A549 (cell line): Measurements from ENCODE around the gene ABLIM3.

Experiments used
- CTCF ChIP-seq: fragments of >200 bp; sonication (Bioruptor Twin); formaldehyde crosslinking; IDR thresholded peaks from 3 replicates; pipeline ENCODE4 v1.5.1; 2016
- HDAC2 ChIP-seq: fragments of 200-600 bp; sonication (generic); IDR thresholded peaks from 2 replicates; pipeline ENCODE4 v1.6.1; 2016
- JUN ChIP-seq, 2 experiments: fragments of >200 bp; sonication (Bioruptor Twin); formaldehyde crosslinking; IDR thresholded peaks; 2 replicates in 1 of 2; 3 replicates in 1 of 2; pipeline ENCODE4 v1.6.1; 2016 to 2017
- MAX ChIP-seq: IDR thresholded peaks from 2 replicates; pipeline ENCODE4 v1.6.1; 2012
- NFE2L2 ChIP-seq: fragments of 150-350 bp; conservative IDR thresholded peaks from 2 replicates; pipeline ENCODE4 v1.6.1; 2014; ENCODE audit warnings: low read length
- RAD21 ChIP-seq, 2 experiments: fragments of >200 bp in 1 of 2; sonication (Bioruptor Twin) in 1 of 2; formaldehyde crosslinking in 1 of 2; IDR thresholded peaks in 1 of 2; conservative IDR thresholded peaks in 1 of 2; 2 replicates in 1 of 2; 3 replicates in 1 of 2; pipeline ENCODE4 v1.6.1; 2012 to 2018; ENCODE audit warnings: inconsistent platforms in 1 of 2
- RCOR1 ChIP-seq: fragments of 150-350 bp; IDR thresholded peaks from 2 replicates; pipeline ENCODE4 v1.6.1; 2014; ENCODE audit warnings: antibody characterized with exemption, low read length, low read depth
- REST ChIP-seq: fragments of 200-600 bp; sonication (generic); IDR thresholded peaks from 2 replicates; pipeline ENCODE4 v1.6.1; 2016; ENCODE audit warnings: antibody characterized with exemption, mild to moderate bottlenecking, moderate library complexity
- SMC3 ChIP-seq: fragments of >200 bp; sonication (Bioruptor Twin); formaldehyde crosslinking; IDR thresholded peaks from 3 replicates; pipeline ENCODE4 v1.6.1; 2018; ENCODE audit warnings: inconsistent platforms

- TF ChIP-seq NFE2L2: no peak
- no peak for TF ChIP-seq CTCF
- no peak for TF ChIP-seq RAD21 (conservative IDR thresholded peaks at IDR 0.05 in 1 of 2, IDR thresholded peaks at IDR 0.05 in 1 of 2)
- no peak for TF ChIP-seq REST
- TF ChIP-seq JUN (IDR thresholded peaks at IDR 0.05): no peak
- TF ChIP-seq HDAC2: no peak
- no peak for TF ChIP-seq RCOR1
- TF ChIP-seq MAX: peak; percentile 55; the same call in 1 of the 2 replicates
- TF ChIP-seq SMC3: no peak
Measured at GRCh38 chr5:149152317-149152746, 11.0 kb downstream of the ABLIM3 start.
